Small intestine (tissue), 7 donors: ENCODE results near the gene VPS13A. TPM values are rescaled to one million over a fixed set of nuclear protein-coding genes. Genes with fewer than 3 reads are reported as not detected.

Source experiments
- DNase-seq, 2 donors: peaks; one replicate each; pipeline versions ENCODE4 v3.0.0 to v3.0.0-alpha.2; 2013
- FAIRE-seq: peaks from 2 replicates; lab custom pipeline; 2012; peaks lifted over from hg19 to GRCh38; lab: Jason Lieb, UNC
- H3K27ac ChIP-seq, 3 donors: one replicate each; pipeline ENCODE4 v1.5.1; 2013; ENCODE audit warnings: low read length in 2 of 3, mild to moderate bottlenecking in 2 of 3, control low read depth in 1 of 3, inconsistent platforms in 1 of 3, low read depth in 1 of 3, moderate library complexity in 1 of 3
- H3K27me3 ChIP-seq, 3 donors: one replicate each; pipeline ENCODE4 v1.6.1; 2013; ENCODE audit warnings: low read length in 3 of 3, inconsistent platforms in 1 of 3; ENCODE audit not compliant: control insufficient read depth in 3 of 3, insufficient read depth in 3 of 3
- H3K36me3 ChIP-seq, 3 donors: one replicate each; pipeline ENCODE4 v1.6.1; 2013; ENCODE audit warnings: low read length in 3 of 3, inconsistent platforms in 1 of 3, low read depth in 1 of 3, mild to moderate bottlenecking in 1 of 3, moderate library complexity in 1 of 3; ENCODE audit not compliant: control insufficient read depth in 3 of 3, insufficient read depth in 2 of 3
- H3K4me1 ChIP-seq, 3 donors: one replicate each; pipeline ENCODE4 v1.6.1; 2013; ENCODE audit warnings: low read length in 2 of 3, inconsistent platforms in 1 of 3, low read depth in 1 of 3, mild to moderate bottlenecking in 1 of 3, moderate library complexity in 1 of 3; ENCODE audit not compliant: control insufficient read depth in 3 of 3, insufficient read depth in 2 of 3
- H3K4me3 ChIP-seq, 3 donors: one replicate each; pipeline ENCODE4 v1.5.1; 2013; ENCODE audit warnings: low read length in 3 of 3, control low read depth in 1 of 3, inconsistent platforms in 1 of 3, low read depth in 1 of 3, mild to moderate bottlenecking in 1 of 3, moderate library complexity in 1 of 3
- H3K9me3 ChIP-seq, 2 donors: one replicate each; pipeline ENCODE4 v1.6.1; 2013; ENCODE audit warnings: low read depth in 1 of 2, low read length in 1 of 2; ENCODE audit not compliant: control insufficient read depth in 2 of 2, insufficient read depth in 1 of 2
- WGBS, 3 donors: extraction: QIAGEN DNeasy Blood & Tissue Kit; methylation state at CpG; one replicate each; pipeline ENCODE4 v1.1.7; 2013; 5-methylcytosine and 5-hydroxymethylcytosine counted together
- polyA plus RNA-seq, 4 donors: library from polyadenylated mRNA; stranded (reverse) in 3 of 4; unstranded in 1 of 4; fragments of 200-250 nt in 3 of 4; fragments of 120-200 nt in 1 of 4; gene quantifications; one replicate each; pipeline versions ENCODE4 v1.2.1 to v1.2.3, GENCODE V29; 2013
- donor health status: healthy with polysubstance abuse.
- donor health status: control.
- donor health status: control.
- donor health status: Bipolar disorder and iron deficiency.
- donor health status: healthy.

VPS13A gene
- polyA plus RNA-seq, 4 donors: 15.3 to 54.3 (median 37.3) TPM

- 95 to 97% (median 97%) methylated on average over 5 of the region's 5 CpGs for WGBS, 3 donors
- FAIRE-seq: no peak
- H3K27me3 ChIP-seq: no peaks in the 10 kb centered on the region
- DNase-seq: no peak
- H3K36me3 ChIP-seq: peaks cover 9 to 11% (median 10%) of the 10 kb centered on the region in 3 donors
- no peak overlapping the region for H3K4me3 ChIP-seq
- no peak overlapping the region for H3K27ac ChIP-seq
- no peaks in the 10 kb centered on the region for H3K9me3 ChIP-seq
- H3K4me1 ChIP-seq: no peaks in the 10 kb centered on the region
Observed at GRCh38 chr9:77325058-77325457, 147.7 kb downstream of the VPS13A start.

GRCh38 chr9:77328102-77328501 is 150.8 kb downstream of the VPS13A start:
- 95 to 100% (median 100%) methylated on average over 1 of the region's 1 CpG for WGBS, 3 donors
- Histone ChIP-seq H3K4me1 (no peaks in the 10 kb centered on the region), H3K27ac (no peak overlapping the region), H3K27me3 (no peaks in the 10 kb centered on the region), H3K9me3 (no peaks in the 10 kb centered on the region), H3K36me3 (peaks cover 9 to 10% (median 10%) of the 10 kb centered on the region in 3 donors), H3K4me3 (no peak overlapping the region)
- DNase-seq (no peak), FAIRE-seq (no peak)

GRCh38 chr9:77370064-77370463 is 192.7 kb downstream of the VPS13A start:
- Histone ChIP-seq H3K9me3 (no peaks in the 10 kb centered on the region), H3K4me3 (no peak overlapping the region), H3K27me3 (no peaks in the 10 kb centered on the region), H3K36me3 (peaks cover 3 to 15% (median 6%) of the 10 kb centered on the region in 3 donors), H3K27ac (no peak overlapping the region), H3K4me1 (no peaks in the 10 kb centered on the region)
- WGBS, 3 donors: 96 to 98% (median 97%) methylated on average over 5 of the region's 5 CpGs
- FAIRE-seq: no peak
- DNase-seq: no peak

- Histone ChIP-seq H3K4me1 (no peaks in the 10 kb centered on the region), H3K27me3 (no peaks in the 10 kb centered on the region), H3K4me3 (no peak overlapping the region), H3K27ac (no peak overlapping the region), H3K9me3 (no peaks in the 10 kb centered on the region), H3K36me3 (peaks cover 2 to 11% (median 3%) of the 10 kb centered on the region in 3 donors)
- no peak for FAIRE-seq
- DNase-seq: no peak
- 96 to 98% (median 98%) methylated on average over 3 of the region's 3 CpGs for WGBS, 3 donors
Observed at GRCh38 chr9:77374266-77374665, 196.9 kb downstream of the VPS13A start.

GRCh38 chr9:77375956-77376532 is 198.7 kb downstream of the VPS13A start:
- DNase-seq (no peak), FAIRE-seq (no peak)
- no peak overlapping the region for H3K27ac ChIP-seq
- no peaks in the 10 kb centered on the region for H3K27me3 ChIP-seq
- H3K36me3 ChIP-seq: peaks cover 0 to 4% (median 4%) of the 10 kb centered on the region in 3 donors
- H3K4me3 ChIP-seq: no peak overlapping the region
- H3K9me3 ChIP-seq: no peaks in the 10 kb centered on the region
- WGBS, 3 donors: 96 to 99% (median 98%) methylated on average over 6 of the region's 6 CpGs
- H3K4me1 ChIP-seq: no peaks in the 10 kb centered on the region

- no peak overlapping the region for H3K4me3 ChIP-seq
- no peaks in the 10 kb centered on the region for H3K4me1 ChIP-seq
- H3K9me3 ChIP-seq: no peaks in the 10 kb centered on the region
- DNase-seq (no peak), FAIRE-seq (no peak)
- H3K27ac ChIP-seq: no peak overlapping the region
- H3K27me3 ChIP-seq: no peaks in the 10 kb centered on the region
- H3K36me3 ChIP-seq: peaks cover 0 to 5% (median 2%) of the 10 kb centered on the region in 3 donors
Observed at GRCh38 chr9:77384406-77384805, 207.1 kb downstream of the VPS13A start.

GRCh38 chr9:77386187-77386586 is 208.9 kb downstream of the VPS13A start:
- DNase-seq (no peak), FAIRE-seq (no peak)
- Histone ChIP-seq H3K4me1 (no peaks in the 10 kb centered on the region), H3K27ac (no peak overlapping the region), H3K36me3 (peaks cover 0 to 2% (median 0%) of the 10 kb centered on the region in 3 donors), H3K27me3 (no peaks in the 10 kb centered on the region), H3K9me3 (no peaks in the 10 kb centered on the region), H3K4me3 (no peak overlapping the region)
- 24 to 52% (median 40%) methylated on average over 1 of the region's 1 CpG for whole genome bisulfite sequencing, 3 donors

- H3K9me3 ChIP-seq: peaks cover 0 to 6% of the 10 kb centered on the region in 2 donors
- H3K27ac ChIP-seq: peak overlapping the region in 1 of 3 donors; percentile 75
- DNase-seq (no peak), FAIRE-seq (no peak)
- H3K4me3 ChIP-seq: no peak overlapping the region
- no peaks in the 10 kb centered on the region for H3K36me3 ChIP-seq
- peaks cover 3 to 10% (median 3%) of the 10 kb centered on the region in 3 donors for H3K4me1 ChIP-seq
- no peaks in the 10 kb centered on the region for H3K27me3 ChIP-seq
- 31 to 70% (median 39%) methylated on average over 3 of the region's 3 CpGs for WGBS, 3 donors
Observed at GRCh38 chr9:77391834-77392233, 214.5 kb downstream of the VPS13A start.

- Histone ChIP-seq H3K9me3 (peaks cover 0 to 6% of the 10 kb centered on the region in 2 donors), H3K4me3 (no peak overlapping the region), H3K27me3 (no peaks in the 10 kb centered on the region), H3K4me1 (peaks cover 3 to 10% (median 3%) of the 10 kb centered on the region in 3 donors), H3K27ac (peak overlapping the region in 1 of 3 donors; percentile 75), H3K36me3 (no peaks in the 10 kb centered on the region)
- FAIRE-seq (peak; percentile 68), DNase-seq (peak; percentile 92 to 94)
- 19 to 69% (median 53%) methylated on average over 7 of the region's 7 CpGs for WGBS, 3 donors
Observed at GRCh38 chr9:77392328-77392727, 215.0 kb downstream of the VPS13A start.
